H9 (cell line): ENCODE data around the gene MATN4. TPM values are rescaled to one million over a fixed set of nuclear protein-coding genes. Genes with fewer than 3 reads are reported as not detected.

Source experiments
- DNase-seq: peaks from one replicate; pipeline ENCODE4 v3.0.0-alpha.2; 2017
- H2AFZ ChIP-seq: one replicate; pipeline ENCODE4 v1.6.1; 2013; ENCODE audit warnings: mild to moderate bottlenecking, low read length, control low read depth, moderate library complexity
- H2AK5ac ChIP-seq: 2 replicates; pipeline ENCODE4 v1.6.1; 2013; ENCODE audit warnings: low read length, control low read depth, mixed read lengths; ENCODE audit not compliant: insufficient read length
- H2BK120ac ChIP-seq: one replicate; pipeline ENCODE4 v1.6.1; 2013; ENCODE audit warnings: low read depth, mild to moderate bottlenecking, low read length, control low read depth, inconsistent platforms; ENCODE audit not compliant: poor library complexity, severe bottlenecking
- H2BK12ac ChIP-seq: 2 replicates; pipeline ENCODE4 v1.6.1; 2013; ENCODE audit warnings: low read length, control low read depth, mixed read lengths, low read depth; ENCODE audit not compliant: insufficient read length
- H2BK15ac ChIP-seq: 2 replicates; pipeline ENCODE4 v1.6.1; 2013; ENCODE audit warnings: low read depth, low read length, control low read depth
- H2BK20ac ChIP-seq: one replicate; pipeline ENCODE4 v1.6.1; 2013; ENCODE audit warnings: low read depth, mild to moderate bottlenecking, low read length, control low read depth, inconsistent platforms; ENCODE audit not compliant: poor library complexity, severe bottlenecking
- H2BK5ac ChIP-seq: 2 replicates; pipeline ENCODE4 v1.6.1; 2013; ENCODE audit warnings: low read length, control low read depth, mixed read lengths; ENCODE audit not compliant: insufficient read length
- H3K14ac ChIP-seq: 2 replicates; pipeline ENCODE4 v1.6.1; 2013; ENCODE audit warnings: low read length, control low read depth; ENCODE audit not compliant: insufficient read depth
- H3K18ac ChIP-seq: 2 replicates; pipeline ENCODE4 v1.6.1; 2013; ENCODE audit warnings: low read depth, mild to moderate bottlenecking, mixed read lengths, low read length, control low read depth; ENCODE audit not compliant: insufficient read length
- H3K23ac ChIP-seq: 2 replicates; pipeline ENCODE4 v1.6.1; 2013; ENCODE audit warnings: low read length, control low read depth, mixed read lengths, low read depth; ENCODE audit not compliant: insufficient read length
- H3K23me2 ChIP-seq: 2 replicates; pipeline ENCODE4 v1.6.1; 2013; ENCODE audit warnings: low read depth, mild to moderate bottlenecking, mixed read lengths, low read length, control low read depth; ENCODE audit not compliant: insufficient read length, poor library complexity, severe bottlenecking
- H3K27ac ChIP-seq: 2 replicates; pipeline ENCODE4 v1.5.1; 2013; ENCODE audit warnings: low read length, control low read depth, mixed read lengths, low read depth; ENCODE audit not compliant: insufficient read length
- H3K27me3 ChIP-seq: 2 replicates; pipeline ENCODE4 v1.6.1; 2013; ENCODE audit warnings: low read length, control low read depth, inconsistent platforms; ENCODE audit not compliant: insufficient read depth
- H3K4ac ChIP-seq: 2 replicates; pipeline ENCODE4 v1.6.1; 2013; ENCODE audit warnings: low read depth, mild to moderate bottlenecking, control low read depth, inconsistent platforms, low read length, moderate library complexity
- H3K4me1 ChIP-seq: 2 replicates; pipeline ENCODE4 v1.6.1; 2013; ENCODE audit warnings: low read length, control low read depth, inconsistent platforms; ENCODE audit not compliant: insufficient read depth
- H3K4me2 ChIP-seq: 2 replicates; pipeline ENCODE4 v1.6.1; 2013; ENCODE audit warnings: low read length, control low read depth, mixed read lengths; ENCODE audit not compliant: insufficient read length, insufficient read depth
- H3K56ac ChIP-seq: 2 replicates; pipeline ENCODE4 v1.6.1; 2013; ENCODE audit warnings: low read depth, mild to moderate bottlenecking, mixed read lengths, low read length, control low read depth; ENCODE audit not compliant: insufficient read length
- H3K79me1 ChIP-seq: 2 replicates; pipeline ENCODE4 v1.6.1; 2013; ENCODE audit warnings: low read depth, mild to moderate bottlenecking, moderate library complexity, low read length, control low read depth, inconsistent platforms; ENCODE audit not compliant: insufficient read depth, poor library complexity, severe bottlenecking
- H3K79me2 ChIP-seq: 2 replicates; pipeline ENCODE4 v1.6.1; 2013; ENCODE audit warnings: low read length, control low read depth, inconsistent platforms; ENCODE audit not compliant: insufficient read depth
- H3K9ac ChIP-seq: 2 replicates; pipeline ENCODE4 v1.6.1; 2013; ENCODE audit warnings: low read length, control low read depth, mixed read lengths; ENCODE audit not compliant: insufficient read length; ENCODE audit errors: extremely low read depth
- H3K9me3 ChIP-seq: one replicate; pipeline ENCODE4 v1.6.1; 2013; ENCODE audit warnings: low read depth, low read length, inconsistent platforms; ENCODE audit not compliant: control insufficient read depth
- H3T11ph ChIP-seq: one replicate; pipeline ENCODE4 v1.6.1; 2013; ENCODE audit warnings: mild to moderate bottlenecking, low read length, control low read depth, inconsistent platforms
- H4K20me1 ChIP-seq: one replicate; pipeline ENCODE4 v1.6.1; 2013; ENCODE audit not compliant: control insufficient read depth, insufficient read length, insufficient read depth
- H4K5ac ChIP-seq: 2 replicates; pipeline ENCODE4 v1.6.1; 2013; ENCODE audit warnings: low read depth, mild to moderate bottlenecking, mixed read lengths, low read length, control low read depth; ENCODE audit not compliant: insufficient read length
- H4K8ac ChIP-seq: replicated peaks from 2 replicates; pipeline ENCODE4 v1.6.1; 2013; ENCODE audit warnings: low read length, control low read depth, mixed read lengths, low read depth; ENCODE audit not compliant: insufficient read length
- H4K91ac ChIP-seq: 2 replicates; pipeline ENCODE4 v1.6.1; 2013; ENCODE audit warnings: low read depth, mild to moderate bottlenecking, moderate library complexity, mixed read lengths, low read length, control low read depth; ENCODE audit not compliant: insufficient read length
- H3K27ac Mint-ChIP-seq, 3 experiments: 2 replicates in 2 of 3; 3 replicates in 1 of 3; pipeline ENCODE4 v1.8.0; 2020 to 2021; ENCODE audit warnings: mixed read lengths in 3 of 3, mild to moderate bottlenecking in 1 of 3, moderate library complexity in 1 of 3
- H3K27me3 Mint-ChIP-seq: 2 replicates; pipeline ENCODE4 v1.8.0; 2021; ENCODE audit warnings: low read depth, mild to moderate bottlenecking, moderate library complexity, mixed read lengths
- H3K36me3 Mint-ChIP-seq, 3 experiments: 2 replicates in 2 of 3; 3 replicates in 1 of 3; pipeline ENCODE4 v1.8.0; 2020 to 2021; ENCODE audit warnings: low read depth in 3 of 3, mixed read lengths in 3 of 3; ENCODE audit not compliant: insufficient read depth in 1 of 3
- H3K4me1 Mint-ChIP-seq, 2 experiments: 2 replicates each; pipeline ENCODE4 v1.8.0; 2020; ENCODE audit warnings: mixed read lengths in 2 of 2
- H3K4me3 Mint-ChIP-seq, 2 experiments: 2 replicates in 1 of 2; 3 replicates in 1 of 2; pipeline ENCODE4 v1.8.0; 2020 to 2021; ENCODE audit warnings: mild to moderate bottlenecking in 2 of 2, mixed read lengths in 2 of 2, moderate library complexity in 1 of 2
- H3K9me3 Mint-ChIP-seq, 2 experiments: 2 replicates in 1 of 2; 3 replicates in 1 of 2; pipeline ENCODE4 v1.8.0; 2020; ENCODE audit warnings: mild to moderate bottlenecking in 2 of 2, mixed read lengths in 2 of 2, moderate library complexity in 1 of 2
- WGBS: extraction: QIAGEN DNeasy Blood & Tissue Kit; methylation state at CpG from one replicate; pipeline ENCODE4 v1.1.7; 2013; ENCODE audit warnings: missing lambda C conversion rate, low lambda C conversion rate, mixed read lengths; ENCODE audit not compliant: insufficient read length; ENCODE audit errors: extremely low coverage; 5-methylcytosine and 5-hydroxymethylcytosine counted together
- total RNA-seq: library from RNA; stranded (reverse); gene quantifications from 2 replicates; pipeline ENCODE4 v1.2.1, GENCODE V29; 2021
- TF ChIP-seq, protein P1 (sequence below): fragments of 200-600 bp; sonication (generic); conservative IDR thresholded peaks from 3 replicates; pipeline ENCODE4 v1.8.0; 2021; ENCODE audit warnings: antibody characterized with exemption, mild to moderate bottlenecking

The MATN4 gene
- total RNA-seq, 1 experiment from 2014 or later, result 0.11 TPM

- Histone ChIP-seq H2BK120ac (no peak overlapping the region), H3K79me2 (no peaks in the 10 kb centered on the region), H4K91ac (no peak overlapping the region), H3K18ac (no peak overlapping the region), H2AFZ (no peak overlapping the region), H3K14ac (no peak overlapping the region), H3K56ac (no peak overlapping the region), H3K23me2 (peaks cover 8% of the 10 kb centered on the region), H3K27ac (no peak overlapping the region), H4K5ac (no peak overlapping the region), H3K4ac (no peak overlapping the region), H3K23ac (no peak overlapping the region), H3K79me1 (no peaks in the 10 kb centered on the region), H3K9me3 (no peaks in the 10 kb centered on the region), H3K27me3 (no peaks in the 10 kb centered on the region), H3K4me1 (no peaks in the 10 kb centered on the region), H4K8ac (no peak overlapping the region), H4K20me1 (no peaks in the 10 kb centered on the region), H2BK5ac (no peak overlapping the region), H3T11ph (no peak overlapping the region), H3K9ac (no peak overlapping the region), H3K4me2 (no peak overlapping the region), H2AK5ac (no peak overlapping the region), H2BK15ac (no peak overlapping the region), H2BK12ac (no peak overlapping the region), H2BK20ac (no peak overlapping the region)
- no CpG with 5 or more reads among the region's 5 CpGs for WGBS
- H3K27me3 Mint-ChIP-seq, result peaks cover 18% of the 10 kb centered on the region
- no peak overlapping the region for H3K4me3 Mint-ChIP-seq
- peaks cover 0 to 2% of the 10 kb centered on the region in 2 experiments; a peak in 2 of 5 replicates for H3K9me3 Mint-ChIP-seq
- TF ChIP-seq, protein P1, sequence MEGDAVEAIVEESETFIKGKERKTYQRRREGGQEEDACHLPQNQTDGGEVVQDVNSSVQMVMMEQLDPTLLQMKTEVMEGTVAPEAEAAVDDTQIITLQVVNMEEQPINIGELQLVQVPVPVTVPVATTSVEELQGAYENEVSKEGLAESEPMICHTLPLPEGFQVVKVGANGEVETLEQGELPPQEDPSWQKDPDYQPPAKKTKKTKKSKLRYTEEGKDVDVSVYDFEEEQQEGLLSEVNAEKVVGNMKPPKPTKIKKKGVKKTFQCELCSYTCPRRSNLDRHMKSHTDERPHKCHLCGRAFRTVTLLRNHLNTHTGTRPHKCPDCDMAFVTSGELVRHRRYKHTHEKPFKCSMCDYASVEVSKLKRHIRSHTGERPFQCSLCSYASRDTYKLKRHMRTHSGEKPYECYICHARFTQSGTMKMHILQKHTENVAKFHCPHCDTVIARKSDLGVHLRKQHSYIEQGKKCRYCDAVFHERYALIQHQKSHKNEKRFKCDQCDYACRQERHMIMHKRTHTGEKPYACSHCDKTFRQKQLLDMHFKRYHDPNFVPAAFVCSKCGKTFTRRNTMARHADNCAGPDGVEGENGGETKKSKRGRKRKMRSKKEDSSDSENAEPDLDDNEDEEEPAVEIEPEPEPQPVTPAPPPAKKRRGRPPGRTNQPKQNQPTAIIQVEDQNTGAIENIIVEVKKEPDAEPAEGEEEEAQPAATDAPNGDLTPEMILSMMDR, result no peak
- no peaks in the 10 kb centered on the region for H3K36me3 Mint-ChIP-seq
- DNase-seq, result no peak
- H3K27ac Mint-ChIP-seq, result no peak overlapping the region
- peaks cover 10 to 16% of the 10 kb centered on the region in 2 experiments; a peak in 3 of 4 replicates for H3K4me1 Mint-ChIP-seq
Measured at GRCh38 chr20:45301824-45302271, 6.3 kb downstream of the MATN4 start.
